ENCODE results near the gene CNN2.

The CNN2 gene

GRCh38 chr19:1025960-1026782, at the start of gene CNN2:
Gene CNN2, plus strand, starts transcription at chr19:1026608. Its CDS starts 54 bp downstream, at chr19:1026662.
- DNase-seq (ENCODE audit: low spot score), result peak; percentile 94

DNA sequence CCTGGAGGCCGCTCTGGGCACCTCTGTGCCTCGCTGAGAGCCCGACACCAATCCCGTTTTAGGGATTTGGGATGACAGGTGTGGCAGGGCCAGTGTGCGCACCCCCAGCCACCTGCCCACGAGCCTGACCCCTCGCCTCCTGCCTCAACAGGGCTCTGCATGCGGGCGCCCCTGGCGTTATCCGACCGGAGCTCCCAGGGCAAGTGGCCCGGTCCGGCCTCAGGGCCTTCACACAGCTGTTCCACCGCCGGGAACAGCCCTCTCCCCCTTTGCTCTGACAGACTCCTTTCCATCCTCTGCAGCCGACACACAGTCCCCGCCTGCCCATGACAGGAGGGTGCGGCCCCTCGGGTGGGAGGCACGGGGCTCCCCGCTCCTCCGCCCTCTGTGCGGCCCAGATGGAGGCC, 49.3 kb upstream of the CNN2 start:
- DNase-seq (ENCODE audit: low spot score), result no peak

DNA sequence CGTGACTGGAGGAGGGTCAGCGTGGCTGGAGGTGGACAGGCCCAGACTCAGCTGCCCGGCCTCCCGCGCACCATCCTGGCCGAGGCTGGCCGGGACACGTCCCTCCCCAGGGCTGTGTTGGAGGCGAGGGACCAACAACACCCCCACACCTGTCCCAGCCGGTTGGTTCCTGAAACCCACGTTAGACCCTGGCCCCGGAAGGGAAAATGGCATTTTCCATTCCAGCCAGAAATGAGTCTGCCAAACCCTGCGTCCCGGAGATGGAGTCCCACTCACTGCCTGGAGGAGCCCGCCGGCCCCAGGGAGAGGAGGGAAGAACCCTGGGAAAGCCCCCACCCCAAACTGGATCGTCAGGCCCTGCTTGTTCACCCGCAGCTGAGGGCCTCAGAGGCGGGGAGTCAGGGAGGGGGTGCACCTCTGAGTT, 47.1 kb upstream of the CNN2 start:
- DNase-seq (ENCODE audit: low spot score), result no peak

DNA sequence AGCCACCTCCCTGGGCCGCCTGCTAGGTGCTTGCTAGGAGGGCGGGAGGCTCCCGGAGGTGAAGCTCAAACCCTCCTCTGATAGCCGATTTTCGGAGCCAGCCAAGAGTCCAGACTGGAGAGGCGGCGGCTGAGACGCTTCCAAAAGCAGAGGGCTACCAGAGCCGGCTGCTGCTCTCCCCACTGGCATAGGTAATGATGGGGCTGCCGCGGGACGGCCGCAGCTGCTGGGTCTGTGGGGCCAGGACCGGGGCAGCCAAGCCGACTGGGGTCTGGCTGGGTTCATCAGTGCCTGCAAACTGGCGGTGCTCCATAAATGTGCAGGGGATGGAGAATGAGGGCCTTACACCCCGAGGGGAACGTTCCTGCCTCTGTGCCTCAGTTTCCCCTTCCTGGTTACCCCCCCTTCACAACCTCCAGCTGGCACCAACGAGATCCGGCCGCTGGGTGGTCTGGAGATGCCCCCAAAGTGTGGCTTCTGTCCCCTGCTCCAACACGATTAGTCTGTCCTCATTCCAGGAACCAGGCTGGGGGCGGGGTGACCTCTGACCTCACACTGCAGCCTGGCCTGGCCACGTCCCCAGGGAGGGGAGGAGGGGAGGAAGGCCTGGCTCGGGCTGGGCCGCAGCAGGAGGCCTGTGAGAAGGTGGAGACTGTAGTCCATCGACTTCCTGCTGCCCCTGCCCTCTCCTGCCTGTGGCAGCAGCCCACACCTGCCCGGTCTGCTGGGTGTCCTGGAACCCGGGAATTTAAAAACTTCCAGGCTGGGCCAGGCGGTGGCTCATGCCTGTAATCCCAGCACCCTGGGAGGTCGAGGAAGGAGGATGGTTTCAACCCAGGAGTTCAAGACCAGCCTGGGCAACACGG, 46.0 kb upstream of the CNN2 start:
- peak; percentile 97 for DNase-seq (ENCODE audit: low spot score)

DNA sequence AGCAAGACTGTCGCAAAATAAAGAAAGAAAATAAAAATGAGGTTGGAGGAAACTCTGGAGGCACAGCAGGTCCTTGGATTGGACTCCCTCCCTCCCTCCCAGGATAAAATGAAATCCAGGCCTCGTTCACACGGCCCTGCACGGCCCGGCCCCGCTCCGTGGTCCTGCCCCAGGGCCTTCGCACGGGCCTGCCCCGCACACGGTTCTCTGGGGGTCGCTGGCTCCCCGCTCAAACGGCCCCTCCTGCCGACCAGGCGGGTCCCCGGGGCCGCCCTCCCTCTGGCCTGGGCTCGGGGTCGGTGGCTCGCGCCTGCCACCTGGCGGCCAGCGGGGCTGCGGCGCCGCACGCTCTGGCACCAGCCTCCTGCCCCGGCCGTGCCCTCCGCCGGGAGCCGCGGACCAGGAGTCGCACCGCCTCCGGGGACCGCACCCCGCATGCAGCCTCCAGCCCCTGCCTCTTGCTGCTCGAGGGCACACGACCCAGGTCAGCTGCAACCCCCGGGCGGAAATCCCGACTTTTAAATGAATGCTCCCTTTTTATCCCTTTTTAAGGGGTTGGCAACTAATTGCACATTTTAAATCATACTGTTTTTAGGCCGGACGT, 43.7 kb upstream of the CNN2 start:
- DNase-seq (ENCODE audit: low spot score), result peak; percentile 98

DNA sequence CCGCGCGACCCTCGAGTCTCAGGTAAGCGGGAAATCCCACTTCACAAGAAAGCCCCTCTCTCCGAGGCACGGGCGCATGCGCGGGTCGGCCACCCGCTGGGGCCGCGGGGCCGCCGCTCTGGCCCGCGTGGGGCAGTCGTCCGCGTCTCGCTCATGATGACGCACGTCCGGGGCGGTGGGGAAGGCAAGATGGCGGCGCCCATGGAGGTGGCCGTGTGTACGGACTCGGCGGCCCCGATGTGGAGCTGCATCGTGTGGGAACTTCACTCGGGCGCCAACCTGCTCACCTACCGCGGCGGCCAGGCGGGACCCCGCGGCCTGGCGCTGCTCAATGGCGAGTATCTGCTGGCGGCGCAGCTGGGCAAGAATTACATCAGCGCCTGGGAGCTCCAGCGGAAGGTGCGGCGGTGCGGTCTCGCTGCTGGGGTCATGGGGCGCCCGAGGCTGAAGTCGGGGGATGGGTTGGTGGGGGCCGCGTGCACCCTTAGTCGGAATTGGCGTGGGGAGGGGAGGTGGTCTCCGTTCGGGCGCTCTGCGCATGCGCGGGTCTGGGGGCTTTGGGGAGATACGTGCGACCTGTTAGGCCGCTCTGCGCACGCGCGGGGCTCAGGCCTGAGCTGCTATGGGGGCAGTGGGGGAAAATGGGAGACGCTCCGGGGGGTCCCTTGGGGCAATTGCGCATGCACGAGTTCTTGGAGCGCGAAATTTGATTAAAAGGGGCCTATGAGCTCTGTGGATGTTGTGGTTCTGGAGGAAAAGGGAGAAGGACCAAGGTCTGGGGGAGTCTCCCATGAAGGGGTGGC, 42.0 kb upstream of the CNN2 start, which contains the start of gene WDR18:
Gene WDR18, plus strand, starts transcription at position 181 of the 803 bp plus-strand sequence. Its CDS starts 9 bp downstream, at position 190.
- DNase-seq (ENCODE audit: low spot score), result peak; percentile 100

DNA sequence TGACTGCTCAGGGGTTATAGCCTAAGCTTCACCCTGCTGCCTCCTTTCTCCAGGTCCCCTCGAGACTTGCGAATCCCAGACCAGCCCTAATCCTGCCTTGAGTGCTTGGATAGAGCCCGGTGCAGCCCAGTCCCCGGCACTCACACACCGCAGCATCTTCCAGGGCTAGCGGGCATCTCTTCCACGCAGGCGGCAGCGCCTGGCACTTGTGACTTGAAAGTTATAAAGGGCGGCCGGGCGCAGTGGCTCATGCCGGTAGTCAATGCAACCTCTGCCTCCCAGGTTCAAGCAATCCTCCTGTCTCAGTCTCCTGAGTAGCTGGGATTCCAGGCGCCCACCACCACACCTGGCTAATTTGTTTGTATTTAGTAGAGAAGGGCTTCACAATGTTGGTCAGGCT, 40.3 kb upstream of the CNN2 start:
- no peak for DNase-seq (ENCODE audit: low spot score)

- DNase-seq (ENCODE audit: low spot score), result no peak
Observed at GRCh38 chr19:988081-988480, 38.3 kb upstream of the CNN2 start.

DNA sequence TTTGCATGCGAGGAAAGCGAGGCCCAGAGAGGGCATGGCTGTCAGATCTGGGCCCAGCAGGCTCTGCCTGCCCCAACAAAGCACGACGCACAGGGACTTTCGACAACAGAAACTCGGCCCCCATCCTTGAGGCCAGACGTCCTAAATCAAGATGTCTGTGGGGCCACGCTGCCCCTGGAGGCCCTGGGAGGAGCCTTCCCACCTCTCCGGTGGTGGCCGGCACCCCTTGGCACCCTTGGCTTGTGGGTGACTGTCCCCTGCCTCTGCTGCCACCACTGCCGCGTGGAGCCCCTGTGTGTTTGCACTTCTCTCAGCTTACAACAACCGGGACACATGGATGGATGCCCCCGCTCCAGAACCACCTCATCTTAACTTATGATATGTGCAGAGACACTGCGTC, 37.9 kb upstream of the CNN2 start:
- no peak for DNase-seq (ENCODE audit: low spot score)

DNA sequence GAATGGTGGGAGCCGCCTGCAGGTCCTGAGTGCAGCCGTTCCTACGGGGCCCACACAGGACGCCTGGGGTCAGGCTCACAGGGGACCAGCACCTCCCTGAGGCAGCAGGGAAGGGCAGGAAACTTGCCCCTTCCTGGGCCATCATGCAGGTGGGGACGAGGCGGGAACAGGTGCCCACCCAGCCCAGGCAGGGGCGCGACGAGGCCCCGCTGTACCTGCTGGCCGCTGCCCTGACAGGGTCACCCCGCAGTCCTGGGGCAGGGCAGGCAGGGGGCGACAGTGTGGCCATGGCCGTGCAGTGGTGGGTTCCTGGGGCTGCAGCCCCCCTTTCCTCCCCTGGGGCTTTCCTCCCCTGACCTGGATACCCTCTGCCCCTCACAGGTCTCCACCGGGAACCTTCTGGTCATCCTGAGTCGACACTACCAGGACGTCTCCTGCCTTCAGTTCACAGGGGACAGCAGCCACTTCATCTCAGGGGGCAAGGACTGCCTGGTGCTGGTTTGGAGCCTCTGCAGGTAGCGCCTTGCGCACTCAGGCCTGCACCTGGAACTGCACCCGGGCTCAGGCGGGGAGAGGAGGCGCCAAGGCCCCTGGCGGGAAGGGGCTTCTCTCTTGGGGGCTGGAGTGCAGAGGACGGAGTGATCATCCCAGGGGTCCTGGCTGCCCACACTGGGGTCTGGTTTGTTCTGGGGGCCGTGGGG, 36.9 kb upstream of the CNN2 start:
- no peak for DNase-seq (ENCODE audit: low spot score)

DNA sequence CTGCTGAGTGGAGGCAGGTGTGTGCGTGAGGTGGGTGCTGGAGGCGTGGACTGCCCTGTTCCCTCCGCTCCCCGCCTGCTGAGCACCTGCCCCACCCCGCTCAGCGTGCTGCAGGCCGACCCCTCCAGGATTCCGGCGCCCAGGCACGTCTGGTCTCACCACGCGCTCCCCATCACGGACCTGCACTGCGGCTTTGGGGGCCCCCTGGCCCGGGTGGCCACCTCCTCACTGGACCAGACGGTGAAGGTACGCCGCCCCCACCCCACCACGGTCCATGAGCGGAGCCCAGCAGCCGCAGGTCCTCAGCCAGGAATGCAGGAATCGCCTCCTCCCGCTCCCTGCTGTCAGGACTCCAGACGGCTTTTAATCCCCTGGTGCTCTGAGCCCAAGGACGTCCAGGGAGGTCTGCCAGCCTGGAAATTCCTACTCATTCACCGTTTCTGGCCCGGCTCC, 36.3 kb upstream of the CNN2 start:
- DNase-seq (ENCODE audit: low spot score), result no peak

DNA sequence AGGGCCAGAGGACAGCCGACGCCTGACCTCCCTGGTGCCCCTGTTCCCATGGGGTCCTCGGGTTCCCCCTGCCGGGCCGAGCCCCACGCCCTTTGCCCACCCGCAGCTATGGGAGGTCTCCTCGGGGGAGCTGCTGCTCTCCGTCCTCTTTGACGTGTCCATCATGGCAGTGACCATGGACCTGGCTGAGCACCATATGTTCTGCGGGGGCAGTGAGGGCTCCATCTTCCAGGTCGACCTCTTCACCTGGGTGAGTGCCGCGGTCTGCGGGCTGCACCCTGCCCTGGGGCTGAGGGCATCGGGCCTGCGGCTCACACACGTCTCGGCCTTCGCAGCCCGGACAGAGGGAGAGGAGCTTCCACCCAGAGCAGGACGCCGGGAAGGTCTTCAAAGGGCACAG, 35.7 kb upstream of the CNN2 start:
- no peak for DNase-seq (ENCODE audit: low spot score)

GRCh38 chr19:991174-991931, 35.1 kb upstream of the CNN2 start:
- no peak for DNase-seq (ENCODE audit: low spot score)

DNA sequence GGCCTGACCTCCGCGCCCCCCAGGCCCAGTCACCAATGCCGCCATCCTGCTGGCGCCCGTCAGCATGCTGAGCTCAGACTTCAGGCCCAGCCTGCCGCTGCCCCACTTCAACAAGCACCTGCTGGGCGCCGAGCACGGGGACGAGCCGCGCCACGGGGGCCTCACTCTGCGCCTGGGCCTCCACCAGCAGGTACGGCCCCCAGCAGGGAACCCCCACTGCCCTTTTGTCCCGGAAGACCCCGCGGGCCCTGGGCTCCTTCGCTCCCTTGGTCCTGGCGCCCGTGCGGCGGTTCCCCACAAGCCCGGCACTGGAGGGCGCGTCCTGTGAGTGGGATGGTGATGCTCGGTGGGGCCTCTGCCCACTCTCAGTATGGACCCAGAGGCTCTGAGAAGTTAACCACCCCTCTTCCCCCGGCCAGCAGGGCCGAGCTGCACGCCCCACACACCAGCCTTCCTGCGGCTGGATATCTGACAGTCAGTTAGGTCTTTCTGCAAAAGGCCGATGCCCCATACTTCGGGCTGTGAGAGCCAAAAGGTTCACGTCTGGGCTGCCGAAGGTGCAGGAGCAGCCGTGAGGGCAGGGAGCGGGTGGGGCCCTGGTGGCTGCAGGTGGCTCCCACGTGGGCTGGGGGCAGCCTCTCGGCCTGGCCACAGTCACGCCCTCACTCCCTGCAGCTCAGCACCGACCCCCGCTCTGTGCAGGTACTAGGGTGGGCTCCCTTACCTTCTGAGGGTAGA, 34.3 kb upstream of the CNN2 start:
- DNase-seq (ENCODE audit: low spot score), result no peak

DNA sequence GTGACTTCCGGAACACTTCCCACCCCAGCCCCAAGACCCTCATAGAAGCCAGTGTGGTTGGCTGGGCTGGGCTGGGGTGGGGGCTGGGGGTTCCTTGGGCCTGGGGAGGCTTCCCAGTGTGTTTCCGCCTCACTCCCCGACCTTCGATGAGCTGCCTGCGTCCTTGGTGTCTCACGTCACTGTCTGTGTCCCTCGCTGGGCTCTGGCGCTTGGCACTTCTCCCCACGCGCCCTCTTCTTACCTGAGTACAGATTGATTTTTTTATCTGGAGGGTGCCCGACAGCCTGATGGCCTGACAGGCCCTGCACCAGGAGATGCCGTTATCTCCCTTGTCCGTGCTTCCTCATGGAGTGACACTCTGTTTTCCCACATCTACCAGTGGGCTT, 33.7 kb upstream of the CNN2 start:
- DNase-seq (ENCODE audit: low spot score), result no peak

GRCh38 chr19:993361-993830, 33.0 kb upstream of the CNN2 start:
- peak; percentile 75 for DNase-seq (ENCODE audit: low spot score)

- no peak for DNase-seq (ENCODE audit: low spot score)
Observed at GRCh38 chr19:993831-994393, 32.5 kb upstream of the CNN2 start.

- DNase-seq (ENCODE audit: low spot score), result no peak
Observed at GRCh38 chr19:994516-994915, 31.9 kb upstream of the CNN2 start.

Measured in HuH-7.5 (cell line).